Mucosa of gallbladder (tissue), 1 donor: ENCODE data around the gene LDLRAD4. TPM values are rescaled to one million over a fixed set of nuclear protein-coding genes. Genes with fewer than 3 reads are reported as not detected.
"Not testable (repeated sequence)": the region's sequence is repeated elsewhere in the genome, so short reads cannot be mapped to it uniquely, and the experiment has no call there.

Source experiments
- DNase-seq: peaks from one replicate; pipeline ENCODE4 v3.0.0-alpha.2; 2020; ENCODE audit warnings: low spot score
- total RNA-seq: library from RNA; stranded (reverse); gene quantifications from one replicate; pipeline ENCODE4 v1.2.1, GENCODE V29; 2021
- donor health status: DM: no; HTN: no; CAD: no.

Gene LDLRAD4
- total RNA-seq, 1 donor from 2014 or later = 51.0 TPM

DNA sequence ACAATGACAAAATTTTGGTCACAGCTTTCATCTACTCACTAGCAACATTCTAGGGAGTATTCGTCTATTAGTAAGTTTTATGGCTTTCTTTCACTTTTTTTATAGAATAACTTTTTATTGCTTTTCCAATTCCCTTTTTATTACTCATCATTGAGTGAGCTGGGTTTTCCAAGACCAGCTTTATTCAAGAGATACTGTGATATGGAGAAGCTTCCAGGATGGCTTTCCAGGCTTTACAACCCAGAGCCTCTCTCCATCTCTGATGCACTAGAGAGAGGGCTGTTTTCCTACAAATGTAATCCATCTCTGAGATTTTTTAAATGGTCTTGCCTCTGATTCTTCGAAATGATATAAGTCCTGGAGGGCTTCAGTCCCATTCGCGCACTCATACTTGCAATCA, 118.3 kb downstream of the LDLRAD4 start:
- no peak for DNase-seq

- DNase-seq = no peak
These were observed 118.8 kb downstream of the LDLRAD4 start for GRCh38 chr18:13337369-13337768.

GRCh38 chr18:13338318-13338717, 119.8 kb downstream of the LDLRAD4 start:
- DNase-seq = no peak

DNA sequence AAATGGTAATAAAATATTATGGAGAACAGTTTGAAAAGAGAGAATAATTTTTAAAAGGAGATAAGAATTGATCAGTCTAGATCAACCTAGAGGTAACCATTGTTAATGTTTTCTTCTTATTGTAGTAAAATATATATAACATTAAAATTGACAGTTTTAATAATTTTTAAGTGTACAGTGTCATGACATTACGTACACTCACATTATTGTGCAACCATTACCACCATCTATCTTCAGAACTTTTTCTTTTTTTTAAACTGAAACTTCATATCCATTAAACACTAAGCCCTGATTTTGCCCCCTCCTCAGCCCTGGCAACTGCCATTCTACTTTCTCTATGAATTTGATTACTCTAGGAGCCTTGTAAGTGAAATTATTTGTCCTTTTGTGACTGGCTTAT, 121.1 kb downstream of the LDLRAD4 start:
- no peak for DNase-seq

DNA sequence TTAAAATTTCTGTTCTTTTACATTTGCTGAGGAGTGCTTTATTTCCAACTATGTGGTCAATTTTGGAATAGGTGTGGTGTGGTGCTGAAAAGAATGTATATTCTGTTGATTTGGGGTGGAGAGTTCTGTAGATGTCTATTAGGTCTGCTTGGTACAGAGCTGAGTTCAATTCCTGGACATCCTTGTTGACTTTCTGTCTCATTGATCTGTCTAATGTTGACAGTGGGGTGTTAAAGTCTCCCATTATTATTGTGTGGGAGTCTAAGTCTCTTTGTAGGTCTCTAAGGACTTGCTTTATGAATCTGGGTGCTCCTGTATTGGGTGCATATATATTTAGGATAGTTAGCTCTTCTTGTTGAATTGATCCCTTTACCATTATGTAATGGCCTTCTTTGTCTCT, 127.9 kb downstream of the LDLRAD4 start:
- not testable (repeated sequence) for DNase-seq

DNA sequence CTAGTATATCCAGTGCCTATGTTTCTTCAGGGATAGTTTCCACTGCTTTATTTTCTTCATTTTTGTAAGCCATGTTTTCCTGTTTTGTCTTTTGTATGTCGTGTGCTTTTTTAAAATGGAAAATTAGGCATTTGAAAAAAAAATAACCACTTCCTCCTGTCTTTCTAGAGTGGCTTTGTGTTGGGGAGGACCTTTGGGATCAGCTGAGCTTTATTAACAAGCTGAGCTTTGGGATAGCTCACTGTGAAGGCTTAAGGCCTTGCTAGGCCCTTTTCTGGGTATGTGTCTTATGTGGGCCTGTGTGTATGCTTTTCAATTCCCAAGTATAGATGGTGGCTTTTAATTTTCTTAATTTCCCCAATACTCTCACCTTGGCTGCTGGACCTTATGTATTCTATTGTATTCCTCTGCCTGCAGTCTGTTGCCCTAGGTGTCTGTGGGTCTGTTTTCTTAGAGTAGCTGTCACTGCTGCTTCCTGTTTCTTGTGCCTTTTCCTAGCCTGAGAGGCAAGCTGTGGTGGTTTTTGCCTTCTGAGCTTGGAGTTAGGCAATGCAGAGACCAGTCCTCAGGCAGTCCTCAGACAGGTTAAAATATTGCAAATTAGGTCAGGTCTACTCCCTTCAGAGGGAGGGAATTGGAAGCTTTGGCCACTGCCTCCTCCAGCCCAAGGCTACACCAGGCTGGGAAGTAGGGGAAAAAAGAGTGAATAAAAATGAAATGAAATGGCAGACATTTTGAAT, 134.7 kb downstream of the LDLRAD4 start:
- no peak for DNase-seq

- no peak for DNase-seq
These were observed 135.8 kb downstream of the LDLRAD4 start for GRCh38 chr18:13354402-13354801.

DNA sequence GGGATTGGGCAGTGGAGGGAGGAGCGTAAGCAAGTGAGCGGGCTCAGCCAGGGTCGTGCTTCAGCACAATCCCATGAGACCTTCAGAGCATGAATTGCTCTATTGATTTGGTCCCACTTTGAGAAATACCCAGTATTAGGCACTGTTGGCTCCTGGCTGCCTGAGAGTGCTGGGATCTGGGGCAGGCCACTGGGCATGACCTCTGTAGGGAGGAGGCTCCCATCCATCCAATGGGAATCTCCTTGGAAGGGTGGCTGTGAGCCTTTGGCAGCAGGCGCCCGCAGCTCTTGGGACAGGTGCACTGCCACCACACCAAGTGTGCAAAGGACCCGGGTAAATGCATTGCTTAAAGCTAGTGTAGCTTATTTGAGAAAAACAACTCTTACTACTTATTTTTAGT, 137.5 kb downstream of the LDLRAD4 start:
- no peak for DNase-seq

- DNase-seq = no peak
These were observed 138.7 kb downstream of the LDLRAD4 start for GRCh38 chr18:13357289-13357688.

GRCh38 chr18:13359210-13359609, 140.7 kb downstream of the LDLRAD4 start:
- no peak for DNase-seq

- DNase-seq = no peak
These were observed 142.9 kb downstream of the LDLRAD4 start for GRCh38 chr18:13361431-13361830.

- no peak for DNase-seq
These were observed 143.5 kb downstream of the LDLRAD4 start for GRCh38 chr18:13362051-13362450.

DNA sequence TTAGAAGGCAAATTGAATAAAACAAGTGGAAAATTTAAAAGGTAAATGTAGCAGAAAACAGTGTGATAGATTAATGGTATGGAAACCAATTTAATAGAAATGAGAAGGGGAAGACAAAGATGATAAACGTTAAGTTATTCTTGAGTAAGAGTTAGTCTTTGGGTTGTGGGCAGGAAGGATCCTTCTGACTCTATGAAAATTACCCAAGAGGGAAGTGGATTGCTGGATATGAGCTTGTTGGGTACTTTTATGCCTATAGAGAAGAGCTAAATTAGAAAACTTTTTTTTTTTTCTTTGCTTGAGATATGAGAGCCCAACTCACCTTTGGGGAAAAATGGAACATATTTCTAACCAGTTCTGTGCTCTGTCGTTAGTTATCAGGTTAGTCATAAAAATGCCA, 144.0 kb downstream of the LDLRAD4 start:
- no peak for DNase-seq

DNA sequence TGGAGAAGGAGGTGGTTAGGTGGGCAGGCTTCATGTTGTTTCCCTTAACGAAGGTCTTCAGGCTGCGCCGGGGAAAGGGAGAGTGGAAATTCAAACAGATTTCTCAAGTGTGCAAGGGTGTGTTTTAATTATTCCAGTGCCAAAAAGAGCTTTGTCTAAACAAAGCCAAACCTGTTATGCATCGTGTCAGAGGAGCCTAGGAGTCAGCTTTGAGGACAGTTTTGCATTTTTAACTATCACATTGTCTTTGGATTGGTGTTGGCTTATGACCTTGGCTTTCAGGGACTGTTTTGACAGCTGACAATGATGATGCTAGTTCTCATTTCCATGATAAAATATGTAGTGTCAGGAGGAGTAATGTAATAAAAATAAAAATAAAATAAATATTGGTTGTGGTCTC, 144.8 kb downstream of the LDLRAD4 start:
- DNase-seq = no peak

DNA sequence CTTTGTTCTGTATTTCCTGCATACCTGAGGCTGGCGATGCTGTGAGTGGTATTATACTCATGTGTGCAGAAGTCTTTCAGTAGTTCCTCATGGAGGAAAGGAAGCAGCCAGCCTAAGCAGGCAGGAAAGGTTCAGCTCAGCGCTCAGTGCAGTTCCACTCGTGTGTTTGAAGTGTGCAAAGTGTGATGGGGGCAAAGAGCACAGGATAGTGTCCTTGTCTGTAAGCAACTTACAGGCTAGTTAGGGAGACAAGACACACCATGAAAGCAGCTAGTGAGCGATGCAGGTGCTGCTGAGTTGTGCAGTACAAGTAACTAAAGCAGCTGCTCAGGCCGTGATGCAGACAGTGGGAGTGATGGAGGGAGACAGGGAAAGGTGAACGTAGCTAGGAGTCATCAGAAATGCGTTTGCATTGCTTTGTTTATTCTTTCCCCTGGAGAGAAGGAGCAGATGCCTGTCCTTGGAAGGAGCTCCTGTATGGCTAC, 146.2 kb downstream of the LDLRAD4 start:
- no peak for DNase-seq

- DNase-seq = no peak
These were observed 147.6 kb downstream of the LDLRAD4 start for GRCh38 chr18:13366131-13366530.

DNA sequence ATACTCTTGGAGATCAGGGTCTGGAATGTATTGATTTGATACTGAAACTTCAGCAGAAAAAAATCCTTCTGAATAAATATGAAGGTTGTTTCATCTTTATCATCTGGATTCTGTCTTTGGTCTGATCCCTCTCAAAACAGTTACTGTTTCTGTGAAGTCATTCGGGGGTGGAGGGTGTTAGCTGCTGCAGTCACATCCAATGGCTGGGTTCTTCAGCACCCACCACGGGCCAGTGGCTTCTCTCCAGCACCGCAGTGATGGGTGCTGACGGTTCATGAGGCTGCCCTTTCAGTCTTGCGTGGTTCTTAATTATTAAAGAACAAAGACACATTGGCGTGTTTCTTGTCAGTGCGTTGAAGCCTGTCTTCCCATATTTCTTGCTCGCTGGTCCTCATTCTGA, 148.0 kb downstream of the LDLRAD4 start:
- DNase-seq = no peak

DNA sequence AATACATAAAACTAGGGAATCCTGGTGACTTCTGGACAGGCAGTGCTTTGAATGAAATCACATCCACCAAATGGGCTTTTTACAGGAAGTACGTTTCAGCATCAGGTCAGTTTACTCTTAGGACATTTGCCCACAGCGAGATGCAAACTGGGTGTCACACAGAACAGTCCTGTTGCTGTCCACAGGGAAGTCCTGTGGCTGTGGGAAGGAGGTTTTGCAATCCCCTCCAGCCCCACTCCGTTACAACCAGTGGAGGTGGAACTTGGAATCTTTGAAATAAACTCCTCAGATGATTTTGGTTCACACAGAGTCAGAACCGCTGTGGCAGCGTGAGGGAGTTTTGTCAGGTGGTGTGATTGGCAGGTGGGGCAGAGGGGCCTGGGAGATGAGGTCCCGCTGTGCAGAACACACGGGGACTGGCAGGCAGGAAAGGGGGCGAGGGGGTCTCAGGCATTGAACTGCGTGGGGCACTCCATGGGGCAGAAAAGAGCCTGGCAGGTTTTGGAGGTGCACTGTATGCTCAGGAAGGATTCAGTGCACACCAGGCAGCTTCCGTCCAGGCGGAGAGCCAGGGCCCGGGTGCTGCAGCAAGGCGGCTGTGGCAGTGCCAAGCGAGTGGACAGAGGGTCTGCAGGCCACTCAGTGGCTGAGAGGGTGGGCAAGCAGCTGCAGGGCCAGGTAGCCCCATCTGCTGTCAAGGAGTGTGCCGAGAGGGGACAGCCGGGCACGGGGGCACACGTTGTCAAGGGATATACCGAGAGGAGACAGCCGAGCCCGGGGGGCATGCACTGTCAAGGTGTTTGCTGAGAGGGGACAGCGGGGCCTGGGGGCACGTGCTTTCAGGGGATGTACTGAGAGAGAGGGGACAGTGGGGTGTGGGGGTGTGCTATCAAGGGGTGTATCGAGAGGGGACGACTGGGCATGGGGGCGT, 148.7 kb downstream of the LDLRAD4 start:
- no peak for DNase-seq

- no peak for DNase-seq
These were observed 149.7 kb downstream of the LDLRAD4 start for GRCh38 chr18:13368080-13368813.

DNA sequence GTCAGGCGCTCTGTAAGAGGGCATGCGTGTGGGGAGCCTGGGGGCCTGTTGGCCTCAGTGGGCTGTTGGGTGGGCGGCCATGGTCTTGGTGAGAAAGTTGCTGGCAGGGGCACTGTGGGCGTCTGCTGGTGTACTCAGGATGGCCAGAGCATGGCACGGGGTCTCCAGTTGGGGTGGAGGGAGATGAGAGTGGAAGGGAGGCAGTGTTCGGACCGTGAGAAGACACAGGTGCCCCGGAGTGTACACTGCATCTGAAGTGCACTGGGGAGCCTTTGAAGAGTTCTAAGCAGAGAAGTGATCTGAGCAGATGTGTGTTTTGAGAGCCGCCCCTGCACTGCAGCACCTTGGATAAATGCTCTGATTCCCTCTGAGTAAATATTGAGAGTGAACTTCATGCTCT, 150.8 kb downstream of the LDLRAD4 start:
- DNase-seq = no peak

GRCh38 chr18:13369756-13370510, 151.4 kb downstream of the LDLRAD4 start:
- DNase-seq = no peak
